WTC11 (cell line): ENCODE data around the gene PTGER3. TPM values are rescaled to one million over a fixed set of nuclear protein-coding genes. Genes with fewer than 3 reads are reported as not detected.
A peak's percentile ranks its signal among the peaks of the same experiment; 100 is the strongest.

Experiments used
- ATAC-seq: fragments of 200-7000 bp; cut with Tn5 transposase; 2 replicates; pipeline ENCODE4 v1.10.0; 2021; ENCODE audit warnings: mild to moderate bottlenecking, moderate library complexity
- CTCF ChIA-PET: fragments of 300-600 bp; sonication (Branson Sonifier 250); formaldehyde crosslinking; loops from one replicate; lab custom pipeline; 2021; ENCODE audit warnings: antibody characterized with exemption; lab: Charles Lee
- POLR2A ChIA-PET: fragments of 350-600 bp; sonication (Branson Sonifier 250); formaldehyde crosslinking; loops from one replicate; lab custom pipeline; 2021; ENCODE audit warnings: antibody characterized with exemption; lab: Charles Lee
- DNase-seq: peaks from one replicate; pipeline ENCODE4 v3.0.0; 2021; ENCODE audit warnings: low spot score
- H3K27ac Mint-ChIP-seq: 2 replicates; pipeline ENCODE4 v1.8.0; 2021; ENCODE audit warnings: mixed read lengths
- H3K27me3 Mint-ChIP-seq: 2 replicates; pipeline ENCODE4 v1.8.0; 2021; ENCODE audit warnings: low read depth, mild to moderate bottlenecking, moderate library complexity, mixed read lengths
- H3K36me3 Mint-ChIP-seq: 2 replicates; pipeline ENCODE4 v1.8.0; 2021; ENCODE audit warnings: mixed read lengths
- H3K4me1 Mint-ChIP-seq: 2 replicates; pipeline ENCODE4 v1.8.0; 2022; ENCODE audit warnings: mixed read lengths
- H3K4me3 Mint-ChIP-seq: 2 replicates; pipeline ENCODE4 v1.8.0; 2021; ENCODE audit warnings: mild to moderate bottlenecking, moderate library complexity, mixed read lengths
- H3K9me3 Mint-ChIP-seq: 2 replicates; pipeline ENCODE4 v1.8.0; 2021; ENCODE audit warnings: mixed read lengths
- CREM ChIP-seq: sonication (generic); formaldehyde crosslinking; IDR thresholded peaks from 2 replicates; pipeline ENCODE4 v1.8.1; 2022; ENCODE audit warnings: mild to moderate bottlenecking, missing genetic modification reagents, moderate library complexity
- E2F4 ChIP-seq: sonication (generic); formaldehyde crosslinking; IDR thresholded peaks from 2 replicates; pipeline ENCODE4 v1.8.1; 2022; ENCODE audit warnings: low read depth, mild to moderate bottlenecking, moderate library complexity, missing genetic modification reagents, borderline replicate concordance
- ELF4 ChIP-seq: sonication (generic); formaldehyde crosslinking; IDR thresholded peaks from 2 replicates; pipeline ENCODE4 v1.8.1; 2022; ENCODE audit warnings: low read depth, mild to moderate bottlenecking, moderate library complexity, missing genetic modification reagents
- GRHL2 ChIP-seq: fragments of 250-450 bp; sonication (Bioruptor Pico); IDR thresholded peaks from 2 replicates; pipeline ENCODE4 v1.8.0; 2022; ENCODE audit warnings: mild to moderate bottlenecking, moderate library complexity; ENCODE audit not compliant: insufficient replicate concordance, severe bottlenecking
- GTF2I ChIP-seq: fragments of 250-450 bp; sonication (Bioruptor Pico); conservative IDR thresholded peaks from 2 replicates; pipeline ENCODE4 v1.4.0; 2021; ENCODE audit warnings: mild to moderate bottlenecking
- HMGA2 ChIP-seq: fragments of 250-450 bp; sonication (Bioruptor Pico); IDR thresholded peaks from 2 replicates; pipeline ENCODE4 v1.4.0; 2021; ENCODE audit warnings: mild to moderate bottlenecking, moderate library complexity
- IRF2 ChIP-seq: sonication (generic); formaldehyde crosslinking; IDR thresholded peaks from 2 replicates; pipeline ENCODE4 v1.8.0; 2022; ENCODE audit warnings: low read depth, missing genetic modification reagents, borderline replicate concordance
- JUN ChIP-seq: sonication (generic); formaldehyde crosslinking; IDR thresholded peaks from 2 replicates; pipeline ENCODE4 v1.8.0; 2023; ENCODE audit warnings: mild to moderate bottlenecking, missing genetic modification reagents
- KAT7 ChIP-seq: sonication (generic); formaldehyde crosslinking; IDR thresholded peaks from 2 replicates; pipeline ENCODE4 v1.8.1; 2023; ENCODE audit warnings: missing genetic modification reagents, mild to moderate bottlenecking, borderline replicate concordance
- MXD4 ChIP-seq: fragments of 250-450 bp; sonication (Bioruptor Pico); IDR thresholded peaks from 2 replicates; pipeline ENCODE4 v1.8.0; 2021; ENCODE audit warnings: mild to moderate bottlenecking, moderate library complexity, borderline replicate concordance
- SOX15 ChIP-seq: fragments of 250-450 bp; sonication (Bioruptor Pico); IDR thresholded peaks from 2 replicates; pipeline ENCODE4 v1.9.0; 2021; ENCODE audit warnings: mild to moderate bottlenecking
- TEAD4 ChIP-seq: sonication (generic); formaldehyde crosslinking; IDR thresholded peaks from 2 replicates; pipeline ENCODE4 v1.8.0; 2022; ENCODE audit warnings: mild to moderate bottlenecking, missing genetic modification reagents
- microRNA-seq: library from miRNA; unstranded; fragments of <30 nt; microRNA quantifications from one replicate; pipeline ENCODE4 v1.2.0, GENCODE V29; 2022; ENCODE audit warnings: borderline number of aligned reads
- total RNA-seq: library from RNA; stranded (reverse); gene quantifications from 3 replicates; pipeline ENCODE4 v1.2.3, GENCODE V29; 2021

PTGER3 gene
- total RNA-seq, 1 experiment from 2014 or later: 0.50 TPM

GRCh38 chr1:70930062-70930461 is 117.6 kb downstream of the PTGER3 start:
- no peak overlapping the region for H3K4me3 Mint-ChIP-seq
- TF ChIP-seq KAT7 (CRISPR knock-in tag): no peak
- no peak for TF ChIP-seq TEAD4 (CRISPR knock-in tag)
- no peak for TF ChIP-seq E2F4
- no peak for TF ChIP-seq SOX15 (CRISPR knock-in tag)
- TF ChIP-seq GRHL2 (CRISPR knock-in tag): no peak
- TF ChIP-seq JUN (CRISPR knock-in tag): no peak
- TF ChIP-seq ELF4 (CRISPR knock-in tag): no peak
- H3K9me3 Mint-ChIP-seq: peaks cover 33% of the 10 kb centered on the region
- H3K36me3 Mint-ChIP-seq: peaks cover under 1% of the 10 kb centered on the region; the same call in 1 of the 2 replicates
- H3K27ac Mint-ChIP-seq: no peak overlapping the region
- POLR2A ChIA-PET: no interaction called here
- no peaks in the 10 kb centered on the region for H3K27me3 Mint-ChIP-seq
- no peak for DNase-seq
- CTCF ChIA-PET: no interaction called here
- peaks cover 2% of the 10 kb centered on the region; the same call in 1 of the 2 replicates for H3K4me1 Mint-ChIP-seq
- no peak for ATAC-seq

- ChIA-PET POLR2A (no interaction called here), CTCF (no interaction called here)
- Mint-ChIP-seq H3K27ac (no peak overlapping the region), H3K4me1 (no peaks in the 10 kb centered on the region), H3K36me3 (peaks cover 45% of the 10 kb centered on the region), H3K9me3 (peaks cover 78% of the 10 kb centered on the region), H3K4me3 (no peak overlapping the region), H3K27me3 (no peaks in the 10 kb centered on the region; the same call in 1 of the 2 replicates)
- no peak for ATAC-seq
- DNase-seq: no peak
- TF ChIP-seq CREM (no peak), MXD4 (CRISPR knock-in tag) (no peak), HMGA2 (CRISPR knock-in tag) (no peak), IRF2 (no peak), GTF2I (CRISPR knock-in tag) (no peak)
Measured at GRCh38 chr1:70922196-70922595, 125.4 kb downstream of the PTGER3 start.

Small RNA genes lying within 50 kb of the gene (microRNA-seq; reads per million reads assigned to microRNA genes)
- 33.5 reads per million, percentile 47 among the genes with 10 or more reads in this experiment for gene MIR186

Other genes starting within 250 kb of the PTGER3 start
- gene ZRANB2, start 33.2 kb upstream of the PTGER3 start, total RNA-seq: 77.3 to 85.8 TPM (median 80.1 TPM) in 3 replicates